Measurements from ENCODE around the gene PGAM5.

PGAM5 gene

GRCh38 chr12:132720606-132721345, 10.1 kb downstream of the PGAM5 start:
- DNase-seq (ENCODE audit: low read depth): no peak

GRCh38 chr12:132723015-132723763, 12.5 kb downstream of the PGAM5 start:
- no peak for DNase-seq (ENCODE audit: low read depth)

- peak; percentile 42 for DNase-seq (ENCODE audit: low read depth)
Observed at GRCh38 chr12:132723764-132724140, 13.1 kb downstream of the PGAM5 start.

GRCh38 chr12:132724506-132725241, 14.0 kb downstream of the PGAM5 start:
- no peak for DNase-seq (ENCODE audit: low read depth)

- DNase-seq (ENCODE audit: low read depth): no peak
Observed at GRCh38 chr12:132726386-132726785, 15.7 kb downstream of the PGAM5 start.

GRCh38 chr12:132727091-132727794, 16.6 kb downstream of the PGAM5 start:
- DNase-seq (ENCODE audit: low read depth): no peak

- no peak for DNase-seq (ENCODE audit: low read depth)
Observed at GRCh38 chr12:132728502-132728901, 17.9 kb downstream of the PGAM5 start.

GRCh38 chr12:132729541-132730320, 19.1 kb downstream of the PGAM5 start:
- DNase-seq (ENCODE audit: low read depth): peak; percentile 26

GRCh38 chr12:132730353-132730752, 19.7 kb downstream of the PGAM5 start:
- no peak for DNase-seq (ENCODE audit: low read depth)

- no peak for DNase-seq (ENCODE audit: low read depth)
Observed at GRCh38 chr12:132731574-132731973, 20.9 kb downstream of the PGAM5 start.

- no peak for DNase-seq (ENCODE audit: low read depth)
Observed at GRCh38 chr12:132734206-132734605, 23.6 kb downstream of the PGAM5 start.

GRCh38 chr12:132735496-132735895, 24.9 kb downstream of the PGAM5 start:
- DNase-seq (ENCODE audit: low read depth): no peak

- DNase-seq (ENCODE audit: low read depth): no peak
Observed at GRCh38 chr12:132736378-132736777, 25.7 kb downstream of the PGAM5 start.

- no peak for DNase-seq (ENCODE audit: low read depth)
Observed at GRCh38 chr12:132736913-132737312, 26.3 kb downstream of the PGAM5 start.

GRCh38 chr12:132739600-132740312, 29.1 kb downstream of the PGAM5 start:
- no peak for DNase-seq (ENCODE audit: low read depth)

GRCh38 chr12:132740313-132740646, 29.6 kb downstream of the PGAM5 start:
- no peak for DNase-seq (ENCODE audit: low read depth)

GRCh38 chr12:132740652-132741051, 30.0 kb downstream of the PGAM5 start:
- no peak for DNase-seq (ENCODE audit: low read depth)

- DNase-seq (ENCODE audit: low read depth): no peak
Observed at GRCh38 chr12:132741620-132742019, 31.0 kb downstream of the PGAM5 start.

- DNase-seq (ENCODE audit: low read depth): no peak
Observed at GRCh38 chr12:132743831-132744230, 33.2 kb downstream of the PGAM5 start.

- DNase-seq (ENCODE audit: low read depth): no peak
Observed at GRCh38 chr12:132746613-132747012, 36.0 kb downstream of the PGAM5 start.

GRCh38 chr12:132747395-132747794, 36.8 kb downstream of the PGAM5 start:
- no peak for DNase-seq (ENCODE audit: low read depth)
